ENCODE data around the gene NRXN3.

DNA sequence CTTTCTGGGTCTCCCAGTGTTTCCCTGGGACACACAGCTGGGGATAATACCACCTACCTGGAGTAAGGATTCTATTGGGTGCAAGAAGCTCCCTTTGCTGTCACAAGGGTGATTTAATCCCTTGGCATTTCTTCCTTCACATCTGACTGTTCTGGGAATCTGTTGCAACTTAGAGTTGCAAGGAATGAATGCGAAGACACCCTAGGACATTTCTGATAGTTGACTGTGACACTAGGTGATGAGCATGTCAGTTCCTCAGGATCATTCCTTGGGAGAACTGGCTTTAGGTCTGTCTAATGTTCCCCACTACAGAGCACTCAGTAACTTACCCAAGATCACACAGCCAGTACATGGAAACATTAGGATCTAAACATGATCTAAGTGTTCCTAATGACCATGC, 593.6 kb downstream of the NRXN3 start:
- TF ChIP-seq, protein P1, sequence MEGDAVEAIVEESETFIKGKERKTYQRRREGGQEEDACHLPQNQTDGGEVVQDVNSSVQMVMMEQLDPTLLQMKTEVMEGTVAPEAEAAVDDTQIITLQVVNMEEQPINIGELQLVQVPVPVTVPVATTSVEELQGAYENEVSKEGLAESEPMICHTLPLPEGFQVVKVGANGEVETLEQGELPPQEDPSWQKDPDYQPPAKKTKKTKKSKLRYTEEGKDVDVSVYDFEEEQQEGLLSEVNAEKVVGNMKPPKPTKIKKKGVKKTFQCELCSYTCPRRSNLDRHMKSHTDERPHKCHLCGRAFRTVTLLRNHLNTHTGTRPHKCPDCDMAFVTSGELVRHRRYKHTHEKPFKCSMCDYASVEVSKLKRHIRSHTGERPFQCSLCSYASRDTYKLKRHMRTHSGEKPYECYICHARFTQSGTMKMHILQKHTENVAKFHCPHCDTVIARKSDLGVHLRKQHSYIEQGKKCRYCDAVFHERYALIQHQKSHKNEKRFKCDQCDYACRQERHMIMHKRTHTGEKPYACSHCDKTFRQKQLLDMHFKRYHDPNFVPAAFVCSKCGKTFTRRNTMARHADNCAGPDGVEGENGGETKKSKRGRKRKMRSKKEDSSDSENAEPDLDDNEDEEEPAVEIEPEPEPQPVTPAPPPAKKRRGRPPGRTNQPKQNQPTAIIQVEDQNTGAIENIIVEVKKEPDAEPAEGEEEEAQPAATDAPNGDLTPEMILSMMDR (IDR thresholded peaks at IDR 0.05) = no peak
- TF ChIP-seq POLR2A (IDR thresholded peaks at IDR 0.05) = no peak

All from body of pancreas (tissue), 4 donors.